ENCODE data around the gene PWWP2B.

Gene PWWP2B

GRCh38 chr10:132461683-132462231 is 64.8 kb downstream of the PWWP2B start:
- Histone ChIP-seq H3K9me3 (ENCODE audit: control insufficient read depth, insufficient read depth, low read length) (no peaks in the 10 kb centered on the region), H3K4me1 (ENCODE audit: control insufficient read depth, insufficient read depth, low read length) (no peaks in the 10 kb centered on the region), H3K36me3 (ENCODE audit: control insufficient read depth, insufficient read depth, low read length) (no peaks in the 10 kb centered on the region), H3K9ac (ENCODE audit: low read depth, low read length) (no peak overlapping the region), H3K4me3 (ENCODE audit: low read depth, low read length) (no peak overlapping the region), H3K27me3 (ENCODE audit: control insufficient read depth, insufficient read depth, low read length) (no peaks in the 10 kb centered on the region)

DNA sequence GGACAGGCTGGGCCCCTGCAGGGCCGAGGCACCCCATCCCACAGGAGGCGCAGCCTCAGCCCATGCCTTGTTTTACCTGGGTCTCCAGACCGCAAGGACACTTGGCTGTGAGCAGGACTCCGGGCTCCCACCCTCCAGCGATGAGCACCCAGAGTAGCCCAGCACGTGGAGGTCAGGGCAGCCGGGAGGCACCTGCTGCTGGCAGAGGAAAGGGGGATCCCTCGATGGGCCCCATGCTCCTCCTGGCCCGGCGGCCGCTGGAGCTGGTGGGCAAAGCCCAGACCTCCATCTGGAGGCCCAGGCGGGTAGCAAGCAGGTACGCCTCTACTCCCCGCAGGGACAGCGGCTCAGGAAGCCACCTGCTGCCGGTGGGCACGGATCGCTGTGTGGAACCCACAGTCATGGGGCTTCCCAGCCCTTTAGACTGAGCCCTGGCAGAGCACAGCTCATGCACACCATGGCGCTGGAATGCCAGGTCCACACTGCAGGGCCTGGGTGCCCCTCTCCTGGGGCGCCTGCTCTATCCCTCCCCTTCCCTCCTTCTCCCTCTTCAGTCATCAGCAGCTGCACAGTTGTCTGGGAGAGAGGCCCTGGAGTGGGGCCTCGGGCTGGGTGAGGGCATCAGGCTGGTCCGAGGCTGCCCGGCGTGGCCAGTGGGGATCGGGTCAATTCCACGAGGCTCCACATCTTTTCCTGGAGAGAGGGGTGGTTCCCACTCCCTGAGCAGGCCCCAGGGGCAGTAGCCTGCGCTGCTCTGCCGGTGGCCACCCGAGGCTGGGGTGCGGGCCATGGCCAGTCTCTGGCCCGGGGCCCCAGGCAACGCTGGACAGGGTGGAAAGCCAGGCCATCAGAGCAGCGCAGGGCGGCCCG is 65.7 kb downstream of the PWWP2B start:
- H3K36me3 ChIP-seq (ENCODE audit: control insufficient read depth, insufficient read depth, low read length) = no peaks in the 10 kb centered on the region
- H3K4me3 ChIP-seq (ENCODE audit: low read depth, low read length) = no peak overlapping the region
- H3K9me3 ChIP-seq (ENCODE audit: control insufficient read depth, insufficient read depth, low read length) = no peaks in the 10 kb centered on the region
- H3K9ac ChIP-seq (ENCODE audit: low read depth, low read length) = no peak overlapping the region
- H3K4me1 ChIP-seq (ENCODE audit: control insufficient read depth, insufficient read depth, low read length) = no peaks in the 10 kb centered on the region
- H3K27me3 ChIP-seq (ENCODE audit: control insufficient read depth, insufficient read depth, low read length) = no peaks in the 10 kb centered on the region

DNA sequence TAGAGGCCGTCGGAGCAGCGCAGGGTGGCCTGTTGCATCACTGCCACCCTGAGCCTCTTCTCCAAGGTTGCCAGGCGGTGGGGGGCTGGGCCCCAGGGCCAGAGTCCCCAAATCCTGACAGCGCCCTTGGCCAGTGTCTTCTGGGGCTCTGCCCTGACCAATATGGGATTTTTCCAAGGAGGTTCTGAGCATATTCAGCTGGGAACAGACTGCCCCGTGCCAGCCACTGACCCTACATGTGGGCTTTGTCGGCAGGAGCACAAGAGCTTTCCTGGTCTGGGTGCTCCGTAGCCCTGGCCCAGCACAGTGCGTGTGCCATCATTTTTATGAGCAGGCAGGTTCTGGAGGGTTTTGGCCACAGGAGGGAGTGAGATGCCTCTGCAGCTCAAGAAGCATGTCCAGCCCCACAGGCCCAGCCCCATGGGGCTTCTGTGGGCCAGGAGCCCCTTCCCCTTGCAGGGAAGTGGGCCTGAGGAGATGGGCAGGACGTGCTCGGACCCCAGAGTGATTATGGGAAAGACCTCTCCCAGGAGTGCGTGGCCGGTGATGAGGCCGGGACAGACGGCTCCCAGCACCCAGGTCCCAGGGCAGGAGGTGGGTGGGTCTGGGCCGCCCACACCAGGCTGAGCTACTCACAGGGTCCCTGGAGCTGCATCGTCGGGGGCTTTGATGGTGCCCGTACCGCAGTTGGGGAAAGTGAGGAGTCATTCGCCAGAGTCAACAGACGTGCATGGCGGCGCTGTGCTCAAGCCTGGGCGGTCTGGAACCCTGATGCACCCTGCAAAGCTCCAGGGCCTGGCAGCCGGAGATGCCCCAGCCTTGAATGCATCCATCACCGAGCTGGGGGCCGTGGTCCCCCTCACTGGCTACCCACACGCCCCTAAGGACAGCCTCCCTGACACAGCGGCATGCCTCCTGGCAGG is 66.6 kb downstream of the PWWP2B start:
- Histone ChIP-seq H3K4me1 (ENCODE audit: control insufficient read depth, insufficient read depth, low read length) (no peaks in the 10 kb centered on the region), H3K4me3 (ENCODE audit: low read depth, low read length) (no peak overlapping the region), H3K27me3 (ENCODE audit: control insufficient read depth, insufficient read depth, low read length) (no peaks in the 10 kb centered on the region), H3K9me3 (ENCODE audit: control insufficient read depth, insufficient read depth, low read length) (no peaks in the 10 kb centered on the region), H3K9ac (ENCODE audit: low read depth, low read length) (no peak overlapping the region), H3K36me3 (ENCODE audit: control insufficient read depth, insufficient read depth, low read length) (no peaks in the 10 kb centered on the region)

DNA sequence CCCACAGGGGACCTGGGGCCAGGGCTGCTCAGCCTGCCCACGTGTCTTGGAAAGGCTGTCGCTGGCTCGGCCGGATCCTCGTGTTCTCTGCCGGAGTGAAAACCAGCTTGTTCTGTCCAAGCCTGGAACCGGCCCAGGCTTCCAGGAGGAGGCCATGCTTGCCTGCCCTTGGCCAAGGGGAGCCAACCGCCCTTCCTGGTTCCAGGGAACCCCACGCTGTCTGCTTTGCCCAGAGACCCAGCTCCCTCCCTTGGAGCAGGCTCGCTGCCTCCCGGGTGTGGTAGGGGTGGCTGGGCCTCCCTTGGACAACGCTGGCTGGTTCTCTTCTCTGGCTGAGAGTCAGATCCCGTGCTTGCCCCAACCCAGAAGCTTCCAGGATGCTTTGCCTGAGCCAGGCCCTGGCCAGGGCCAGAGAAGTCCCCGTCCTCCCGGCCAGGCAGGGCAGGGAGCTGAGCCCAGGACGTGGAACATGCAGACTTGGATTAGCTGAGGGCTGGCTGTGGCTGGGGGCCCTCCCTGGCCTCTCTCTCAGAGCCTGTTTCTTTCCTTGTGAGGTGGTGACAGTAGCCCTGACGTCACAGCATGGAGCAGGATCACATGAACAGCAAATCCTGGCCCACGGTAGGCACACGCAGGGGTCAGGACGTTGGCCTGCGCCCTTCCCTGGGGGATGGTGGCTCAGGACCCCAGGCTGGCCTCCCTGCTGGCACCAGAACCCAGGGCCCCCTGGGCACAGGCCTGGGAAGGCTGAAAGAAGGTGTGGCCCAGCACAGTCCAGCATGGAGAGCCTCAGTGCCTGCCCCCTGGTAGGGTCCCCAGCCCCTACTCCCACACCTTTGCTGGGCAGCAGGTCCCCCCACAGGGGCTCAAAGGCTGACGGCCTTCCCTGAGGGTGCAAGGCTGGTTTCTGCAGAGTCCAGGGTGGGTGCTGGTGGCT is 67.5 kb downstream of the PWWP2B start:
- Histone ChIP-seq H3K4me3 (ENCODE audit: low read depth, low read length) (no peak overlapping the region), H3K27me3 (ENCODE audit: control insufficient read depth, insufficient read depth, low read length) (no peaks in the 10 kb centered on the region), H3K9me3 (ENCODE audit: control insufficient read depth, insufficient read depth, low read length) (no peaks in the 10 kb centered on the region), H3K4me1 (ENCODE audit: control insufficient read depth, insufficient read depth, low read length) (no peaks in the 10 kb centered on the region), H3K9ac (ENCODE audit: low read depth, low read length) (no peak overlapping the region), H3K36me3 (ENCODE audit: control insufficient read depth, insufficient read depth, low read length) (no peaks in the 10 kb centered on the region)

DNA sequence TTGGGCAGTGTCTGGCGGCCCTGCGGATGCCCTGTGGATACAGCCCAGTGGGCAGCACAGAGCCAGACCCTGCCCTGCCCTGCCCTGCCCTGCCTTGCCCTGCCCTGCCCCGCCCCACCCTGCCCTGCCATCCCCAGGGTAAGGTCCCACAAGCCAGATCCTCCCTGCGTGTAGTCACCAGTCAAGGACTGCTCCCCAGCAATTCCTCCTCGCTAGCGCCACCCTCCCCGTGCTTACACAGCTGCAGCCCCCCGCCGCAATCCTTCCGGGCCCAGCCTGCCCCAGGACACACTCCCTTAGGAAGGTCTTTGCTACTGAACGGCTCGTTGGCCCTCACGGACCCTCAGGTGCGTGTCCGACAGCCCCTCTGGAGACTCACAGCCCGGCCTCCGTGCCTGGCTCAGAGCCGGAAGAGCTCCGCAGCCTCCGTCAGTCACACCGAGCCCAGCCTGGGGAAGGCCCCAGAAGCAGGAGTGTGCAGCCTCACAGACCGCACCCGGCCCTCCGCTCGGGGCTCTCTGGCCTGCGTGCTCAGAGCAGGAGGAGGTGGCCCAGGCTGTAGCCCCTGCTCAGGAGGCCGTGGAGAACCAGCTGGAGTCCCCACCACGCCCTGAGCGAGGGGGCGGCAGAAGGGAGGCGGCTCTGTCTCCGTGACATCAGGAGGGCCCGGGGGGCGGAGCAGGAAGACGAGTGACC is 68.3 kb downstream of the PWWP2B start:
- no peaks in the 10 kb centered on the region for H3K36me3 ChIP-seq (ENCODE audit: control insufficient read depth, insufficient read depth, low read length)
- H3K4me3 ChIP-seq (ENCODE audit: low read depth, low read length) = no peak overlapping the region
- no peaks in the 10 kb centered on the region for H3K9me3 ChIP-seq (ENCODE audit: control insufficient read depth, insufficient read depth, low read length)
- H3K27me3 ChIP-seq (ENCODE audit: control insufficient read depth, insufficient read depth, low read length) = no peaks in the 10 kb centered on the region
- H3K4me1 ChIP-seq (ENCODE audit: control insufficient read depth, insufficient read depth, low read length) = no peaks in the 10 kb centered on the region
- H3K9ac ChIP-seq (ENCODE audit: low read depth, low read length) = no peak overlapping the region

GRCh38 chr10:132465889-132466519 is 69.0 kb downstream of the PWWP2B start:
- Histone ChIP-seq H3K27me3 (ENCODE audit: control insufficient read depth, insufficient read depth, low read length) (no peaks in the 10 kb centered on the region), H3K4me3 (ENCODE audit: low read depth, low read length) (no peak overlapping the region), H3K9ac (ENCODE audit: low read depth, low read length) (no peak overlapping the region), H3K4me1 (ENCODE audit: control insufficient read depth, insufficient read depth, low read length) (no peaks in the 10 kb centered on the region), H3K9me3 (ENCODE audit: control insufficient read depth, insufficient read depth, low read length) (no peaks in the 10 kb centered on the region), H3K36me3 (ENCODE audit: control insufficient read depth, insufficient read depth, low read length) (no peaks in the 10 kb centered on the region)

DNA sequence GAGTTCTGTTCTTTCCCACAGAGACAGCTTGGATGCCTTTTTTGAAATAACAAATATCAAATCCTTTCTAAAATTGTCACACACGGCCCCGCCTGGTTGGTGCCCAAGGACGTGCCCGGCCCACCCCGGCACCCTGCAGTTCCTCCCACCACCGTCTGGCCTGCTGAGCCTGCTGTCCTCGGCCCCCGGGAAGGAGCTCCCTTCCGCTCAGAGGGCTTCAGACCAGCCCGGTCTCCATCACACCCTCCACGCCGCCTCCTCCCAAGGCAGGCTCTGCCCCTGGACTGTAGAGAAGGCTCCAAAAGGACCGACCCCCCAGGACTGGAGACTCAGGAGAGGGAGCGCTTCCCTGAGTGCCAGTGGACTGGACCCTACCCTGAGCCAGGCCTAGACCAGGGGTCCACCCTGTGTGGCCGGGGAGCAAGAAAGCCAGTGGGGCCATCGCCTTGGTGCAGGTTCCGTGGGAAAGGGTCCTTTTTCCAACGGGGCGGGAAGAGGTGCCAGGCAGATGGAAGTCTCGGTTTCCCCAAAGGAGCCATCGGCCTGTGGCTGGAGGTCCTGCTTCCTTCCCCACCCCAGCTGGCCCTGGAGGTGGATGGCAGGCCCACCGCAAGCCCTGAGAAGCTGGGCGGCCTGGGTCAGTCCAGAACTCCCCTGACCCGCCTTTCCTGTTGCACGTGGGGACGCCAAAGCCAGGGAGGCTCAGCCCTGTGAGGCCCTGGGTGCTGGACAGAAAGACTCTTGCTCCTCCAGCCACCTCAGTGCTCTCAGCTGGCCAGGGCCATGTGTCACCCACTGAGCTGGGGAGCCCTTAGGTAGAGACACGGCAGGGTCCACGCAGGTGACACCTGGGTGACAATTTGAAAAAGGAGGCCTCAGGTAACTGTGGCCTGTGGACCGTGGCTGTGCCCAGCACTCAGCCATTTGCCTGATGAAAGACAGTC is 69.8 kb downstream of the PWWP2B start:
- H3K27me3 ChIP-seq (ENCODE audit: control insufficient read depth, insufficient read depth, low read length) = no peaks in the 10 kb centered on the region
- H3K4me3 ChIP-seq (ENCODE audit: low read depth, low read length) = no peak overlapping the region
- H3K9me3 ChIP-seq (ENCODE audit: control insufficient read depth, insufficient read depth, low read length) = no peaks in the 10 kb centered on the region
- no peaks in the 10 kb centered on the region for H3K36me3 ChIP-seq (ENCODE audit: control insufficient read depth, insufficient read depth, low read length)
- H3K4me1 ChIP-seq (ENCODE audit: control insufficient read depth, insufficient read depth, low read length) = no peaks in the 10 kb centered on the region
- no peak overlapping the region for H3K9ac ChIP-seq (ENCODE audit: low read depth, low read length)
